GM12865 (cell line): ENCODE results near the gene SLC25A11.

Experiments used
- DNase-seq: peaks from one replicate; pipeline ENCODE4 v3.0.0; 2010; ENCODE audit warnings: low read depth
- H3K4me3 ChIP-seq: 2 replicates; pipeline ENCODE4 v1.5.1; 2011; ENCODE audit warnings: mild to moderate bottlenecking, low read depth, low read length, control low read depth
- CTCF ChIP-seq: IDR thresholded peaks from 2 replicates; pipeline ENCODE4 v1.5.1; 2011; ENCODE audit warnings: low read length, control low read depth, low read depth, inconsistent platforms; ENCODE audit not compliant: insufficient read depth; ENCODE audit errors: missing control alignments

The SLC25A11 gene

DNA sequence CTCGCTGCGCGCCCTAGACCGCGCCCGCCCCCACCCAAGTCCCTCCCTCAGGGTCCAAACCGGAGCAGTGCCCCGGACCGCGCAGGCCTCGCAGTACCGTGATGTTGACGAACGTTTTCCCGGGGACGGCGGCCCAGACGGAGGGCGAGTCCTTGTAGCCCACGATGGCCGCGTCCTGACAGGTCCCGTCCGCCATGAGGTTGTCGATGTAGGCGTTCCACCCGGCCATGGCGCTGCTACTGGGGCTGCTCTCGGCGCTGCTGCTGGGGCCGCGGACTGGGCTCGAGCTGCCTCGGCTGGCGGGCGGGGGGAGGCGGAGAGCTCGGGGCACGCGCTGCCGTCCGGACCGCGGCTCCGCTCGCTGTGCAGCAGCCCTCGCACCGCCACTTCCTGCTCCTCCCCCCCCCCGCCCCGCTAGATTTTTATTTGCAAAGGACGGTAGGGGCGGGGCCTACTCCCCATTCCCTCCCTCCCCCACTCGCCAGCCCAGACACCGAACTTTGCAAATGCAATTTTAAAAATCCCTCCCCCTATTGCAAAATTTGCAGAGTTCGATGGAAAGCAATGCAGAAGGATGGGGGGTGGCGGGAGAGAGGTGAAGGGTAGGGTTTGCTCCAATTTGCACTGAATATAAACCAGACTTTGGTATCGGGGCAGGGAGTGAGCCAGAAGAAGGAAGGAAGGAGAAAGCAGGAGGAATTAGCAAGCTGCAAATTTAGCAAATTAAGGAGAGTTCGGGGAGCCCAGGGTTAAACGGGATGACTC is 8.5 kb upstream of the SLC25A11 start, which contains the start of gene PFN1:
Gene PFN1, minus strand, starts transcription at position 365 of the 765 bp plus-strand sequence. Its CDS starts 136 bp downstream, at position 229.
- DNase-seq: peak; percentile 97
- H3K4me3 ChIP-seq: peak within 1 kb of the TSS; percentile 81
- TF ChIP-seq CTCF: no peak

GRCh38 chr17:4947411-4948165 is 7.7 kb upstream of the SLC25A11 start:
- DNase-seq: peak; percentile 92
- TF ChIP-seq CTCF: no peak
- H3K4me3 ChIP-seq: peak overlapping the region; percentile 81

DNA sequence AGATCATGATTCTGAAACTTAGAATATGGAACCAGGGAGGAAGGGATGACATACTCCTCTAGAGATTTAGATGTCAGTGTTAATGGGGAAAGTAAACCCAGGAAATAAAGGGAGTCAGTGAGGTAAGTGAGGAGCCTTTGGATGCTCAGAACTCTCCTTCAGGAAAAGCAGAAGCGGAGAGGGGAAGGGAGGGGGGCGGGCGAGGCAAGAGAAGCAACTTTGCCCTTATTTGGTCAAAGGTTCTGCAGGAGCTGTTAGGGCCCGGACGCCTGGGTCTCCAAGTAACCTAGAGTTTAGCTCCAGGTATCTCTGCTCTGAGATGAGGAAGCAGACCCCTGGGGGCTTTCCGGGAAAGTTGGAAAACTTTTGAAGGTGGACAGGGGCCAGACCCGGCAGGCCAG is 7.2 kb upstream of the SLC25A11 start:
- no peak for TF ChIP-seq CTCF
- DNase-seq: no peak
- H3K4me3 ChIP-seq: peak overlapping the region; percentile 81

GRCh38 chr17:4946312-4946976 is 6.6 kb upstream of the SLC25A11 start:
- H3K4me3 ChIP-seq: peak overlapping the region; percentile 81
- peak; percentile 58 for DNase-seq
- TF ChIP-seq CTCF: no peak

DNA sequence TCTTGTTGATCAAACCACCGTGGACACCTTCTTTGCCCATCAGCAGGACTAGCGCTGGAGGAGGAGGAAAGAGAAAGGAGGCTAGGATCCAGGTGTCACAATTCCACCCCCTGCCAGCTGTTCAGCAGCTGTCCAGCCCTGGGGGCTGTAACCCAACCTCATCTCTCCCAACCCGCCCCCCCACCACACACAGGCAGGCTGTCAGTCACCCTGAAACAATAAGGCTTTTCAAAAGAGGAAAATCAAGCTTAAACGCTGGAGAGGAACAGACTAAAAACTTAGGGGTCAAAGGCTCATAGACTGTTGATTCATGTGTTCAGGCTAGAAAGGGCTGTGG is 6.1 kb upstream of the SLC25A11 start:
- TF ChIP-seq CTCF: no peak
- DNase-seq: no peak
- H3K4me3 ChIP-seq: peak overlapping the region; percentile 81

DNA sequence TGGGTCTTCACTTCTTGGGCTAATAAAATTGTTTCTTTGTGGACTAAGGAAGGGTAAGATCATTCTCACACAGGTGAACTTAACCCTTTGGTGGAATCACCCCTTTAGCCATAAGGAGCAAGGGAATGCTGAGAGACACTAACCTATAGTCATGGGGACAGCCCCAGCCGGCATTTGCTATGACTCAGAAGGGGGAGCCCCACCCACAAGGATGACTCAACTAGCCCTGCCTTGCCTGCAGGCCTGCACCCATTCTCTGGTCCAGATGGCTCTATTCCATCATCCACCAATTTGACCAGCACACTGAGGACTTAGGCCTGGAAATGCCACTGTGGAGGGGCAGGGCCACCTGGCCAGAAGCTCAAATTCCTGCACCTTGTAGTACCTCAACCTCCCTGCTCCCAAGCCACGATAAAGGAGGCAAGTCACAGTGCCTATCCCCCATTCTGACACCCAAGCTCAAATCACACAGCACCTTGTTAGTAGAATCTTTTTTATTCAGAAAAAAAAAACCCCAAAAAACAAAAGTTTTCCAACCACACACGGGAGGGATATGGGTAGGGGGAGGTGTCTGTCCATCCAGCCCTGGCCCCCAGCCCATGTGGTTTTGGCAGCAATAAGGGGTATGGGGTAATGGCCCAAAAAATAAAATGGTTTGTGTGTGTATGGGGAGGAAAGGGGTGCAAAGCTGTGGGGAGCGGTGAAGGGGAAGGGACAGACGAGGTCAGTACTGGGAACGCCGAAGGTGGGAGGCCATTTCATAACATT is 5.5 kb upstream of the SLC25A11 start:
- peak overlapping the region; percentile 81 for H3K4me3 ChIP-seq
- peak; percentile 91 for DNase-seq
- no peak for TF ChIP-seq CTCF
